OCI-LY7 (cell line): Measurements from ENCODE around the gene STEEP1.

Source experiments
- EZH2phosphoT487 ChIP-seq: fragments of 200-600 bp; sonication (generic); IDR thresholded peaks from 2 replicates; pipeline ENCODE4 v1.6.1; 2018; ENCODE audit warnings: low read depth, borderline replicate concordance, mild to moderate bottlenecking, mixed run types, antibody characterized with exemption, low read length, moderate library complexity, mixed read lengths
- TF ChIP-seq, protein P1 (sequence below): fragments of 200-600 bp; sonication (generic); conservative IDR thresholded peaks from 2 replicates; pipeline ENCODE4 v1.5.1; 2014; ENCODE audit warnings: mild to moderate bottlenecking, antibody characterized with exemption, low read length, moderate library complexity, mixed read lengths

GRCh38 chrX:119488749-119489148, 76.5 kb downstream of the STEEP1 start:
- TF ChIP-seq, protein P1, sequence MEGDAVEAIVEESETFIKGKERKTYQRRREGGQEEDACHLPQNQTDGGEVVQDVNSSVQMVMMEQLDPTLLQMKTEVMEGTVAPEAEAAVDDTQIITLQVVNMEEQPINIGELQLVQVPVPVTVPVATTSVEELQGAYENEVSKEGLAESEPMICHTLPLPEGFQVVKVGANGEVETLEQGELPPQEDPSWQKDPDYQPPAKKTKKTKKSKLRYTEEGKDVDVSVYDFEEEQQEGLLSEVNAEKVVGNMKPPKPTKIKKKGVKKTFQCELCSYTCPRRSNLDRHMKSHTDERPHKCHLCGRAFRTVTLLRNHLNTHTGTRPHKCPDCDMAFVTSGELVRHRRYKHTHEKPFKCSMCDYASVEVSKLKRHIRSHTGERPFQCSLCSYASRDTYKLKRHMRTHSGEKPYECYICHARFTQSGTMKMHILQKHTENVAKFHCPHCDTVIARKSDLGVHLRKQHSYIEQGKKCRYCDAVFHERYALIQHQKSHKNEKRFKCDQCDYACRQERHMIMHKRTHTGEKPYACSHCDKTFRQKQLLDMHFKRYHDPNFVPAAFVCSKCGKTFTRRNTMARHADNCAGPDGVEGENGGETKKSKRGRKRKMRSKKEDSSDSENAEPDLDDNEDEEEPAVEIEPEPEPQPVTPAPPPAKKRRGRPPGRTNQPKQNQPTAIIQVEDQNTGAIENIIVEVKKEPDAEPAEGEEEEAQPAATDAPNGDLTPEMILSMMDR = peak; percentile 73
- TF ChIP-seq EZH2phosphoT487 = no peak
